ENCODE data around the gene GOLM1. TPM values are rescaled to one million over a fixed set of nuclear protein-coding genes. Genes with fewer than 3 reads are reported as not detected.

GOLM1 gene
- total RNA-seq, 4 donors from 2014 or later = 7.7 to 19.2 (median 10.2) TPM

- TF ChIP-seq, protein P1, sequence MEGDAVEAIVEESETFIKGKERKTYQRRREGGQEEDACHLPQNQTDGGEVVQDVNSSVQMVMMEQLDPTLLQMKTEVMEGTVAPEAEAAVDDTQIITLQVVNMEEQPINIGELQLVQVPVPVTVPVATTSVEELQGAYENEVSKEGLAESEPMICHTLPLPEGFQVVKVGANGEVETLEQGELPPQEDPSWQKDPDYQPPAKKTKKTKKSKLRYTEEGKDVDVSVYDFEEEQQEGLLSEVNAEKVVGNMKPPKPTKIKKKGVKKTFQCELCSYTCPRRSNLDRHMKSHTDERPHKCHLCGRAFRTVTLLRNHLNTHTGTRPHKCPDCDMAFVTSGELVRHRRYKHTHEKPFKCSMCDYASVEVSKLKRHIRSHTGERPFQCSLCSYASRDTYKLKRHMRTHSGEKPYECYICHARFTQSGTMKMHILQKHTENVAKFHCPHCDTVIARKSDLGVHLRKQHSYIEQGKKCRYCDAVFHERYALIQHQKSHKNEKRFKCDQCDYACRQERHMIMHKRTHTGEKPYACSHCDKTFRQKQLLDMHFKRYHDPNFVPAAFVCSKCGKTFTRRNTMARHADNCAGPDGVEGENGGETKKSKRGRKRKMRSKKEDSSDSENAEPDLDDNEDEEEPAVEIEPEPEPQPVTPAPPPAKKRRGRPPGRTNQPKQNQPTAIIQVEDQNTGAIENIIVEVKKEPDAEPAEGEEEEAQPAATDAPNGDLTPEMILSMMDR (IDR thresholded peaks at IDR 0.05; ENCODE audit: low read depth) = no peak
These were observed 64.3 kb downstream of the GOLM1 start for GRCh38 chr9:86034863-86035734.

GRCh38 chr9:86027767-86028166 is 71.6 kb downstream of the GOLM1 start:
- TF ChIP-seq, protein P1 (IDR thresholded peaks at IDR 0.05; ENCODE audit: low read depth) = no peak

DNA sequence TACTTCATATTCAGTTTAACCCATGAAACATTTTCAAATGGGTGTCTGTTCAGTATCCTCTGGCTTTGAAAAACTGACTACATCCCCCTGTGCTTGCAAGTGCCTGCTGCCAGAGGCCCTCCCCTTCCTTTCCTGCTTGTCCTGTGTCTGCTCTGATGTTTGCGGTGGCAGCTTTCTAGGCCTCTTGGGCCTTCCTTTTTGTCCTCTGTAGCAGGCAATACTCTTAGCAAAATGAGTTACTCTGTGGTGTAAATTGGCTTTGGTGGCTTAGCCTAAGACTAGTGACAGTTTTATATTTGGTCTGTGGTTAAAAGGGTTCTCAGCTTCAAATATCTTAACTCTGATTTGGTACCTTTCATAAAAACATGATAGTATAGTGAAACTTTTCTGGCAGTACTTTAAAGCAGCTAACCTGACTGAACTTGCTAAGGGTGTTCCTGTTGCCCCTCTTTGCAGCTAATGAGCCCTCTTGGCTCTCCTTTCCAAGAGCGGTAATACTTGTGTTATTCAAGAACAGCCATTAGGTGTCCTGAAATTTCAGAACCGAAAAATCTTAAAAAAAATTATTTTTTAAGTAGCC is 76.6 kb downstream of the GOLM1 start:
- TF ChIP-seq, protein P1 (IDR thresholded peaks at IDR 0.05; ENCODE audit: low read depth) = no peak

- TF ChIP-seq, protein P1 (IDR thresholded peaks at IDR 0.05; ENCODE audit: low read depth) = no peak
These were observed 78.2 kb downstream of the GOLM1 start for GRCh38 chr9:86021166-86021565.

DNA sequence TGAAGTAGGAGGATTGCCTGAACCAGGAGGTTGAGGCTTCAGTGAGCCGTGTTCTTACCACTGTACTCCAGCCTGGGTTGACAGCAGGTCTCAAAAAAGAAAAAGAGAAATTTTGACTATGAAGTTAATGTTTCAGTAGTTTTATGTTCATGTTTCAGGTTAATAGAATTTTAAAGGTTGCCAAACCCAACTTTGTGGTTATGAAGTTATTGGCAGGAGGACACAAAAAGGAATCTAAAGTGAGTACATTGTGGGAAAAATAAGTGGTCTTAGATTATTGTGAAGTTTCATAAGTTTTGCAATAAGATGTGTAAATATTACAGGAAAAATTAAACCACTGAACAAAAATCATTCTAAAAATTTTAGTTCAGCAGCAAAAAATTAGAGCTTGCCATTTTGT is 78.6 kb downstream of the GOLM1 start:
- TF ChIP-seq, protein P1 (IDR thresholded peaks at IDR 0.05; ENCODE audit: low read depth) = no peak

DNA sequence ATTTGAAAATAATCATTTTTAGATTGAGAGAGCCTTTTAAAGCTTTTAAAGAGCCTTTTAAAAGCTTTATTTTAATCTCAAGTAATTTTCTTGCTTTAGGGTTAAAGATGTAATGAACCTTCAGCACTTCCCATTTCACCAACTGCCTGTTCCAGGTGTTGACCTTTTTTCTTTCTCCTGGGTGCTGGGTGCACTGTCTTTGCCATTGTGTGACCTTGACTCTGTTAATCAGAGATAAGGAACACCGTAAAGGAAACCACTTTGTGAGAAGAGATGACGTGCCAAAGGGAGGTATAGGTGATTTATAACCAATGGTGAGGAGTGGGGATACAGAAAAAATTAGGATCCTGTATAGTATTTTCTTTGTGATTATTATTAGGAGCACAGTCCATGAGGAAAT is 90.2 kb downstream of the GOLM1 start:
- TF ChIP-seq, protein P1 (IDR thresholded peaks at IDR 0.05; ENCODE audit: low read depth) = no peak

- TF ChIP-seq, protein P1 (IDR thresholded peaks at IDR 0.05; ENCODE audit: low read depth) = no peak
These were observed 94.0 kb downstream of the GOLM1 start for GRCh38 chr9:86005253-86005775.
